Gastrocnemius medialis (tissue), 4 donors: Measurements from ENCODE around the gene MCM3AP.

Experiments used
- CTCF ChIP-seq, 5 experiments: fragments of 450-650 bp in 3 of 5; fragments of 200-600 bp in 2 of 5; sonication (generic) in 2 of 5; IDR thresholded peaks in 4 of 5; conservative IDR thresholded peaks in 1 of 5; 1 replicate in 4 of 5; 2 replicates in 1 of 5; pipeline ENCODE4 v1.5.1; 2016 to 2019; ENCODE audit warnings: antibody characterized with exemption in 5 of 5, mild to moderate bottlenecking in 3 of 5, moderate library complexity in 3 of 5
- POLR2A ChIP-seq, 2 donors: fragments of 450-650 bp; IDR thresholded peaks; one replicate each; pipeline ENCODE4 v1.6.1; 2017; ENCODE audit warnings: antibody characterized with exemption in 2 of 2, mild to moderate bottlenecking in 2 of 2, moderate library complexity in 2 of 2

GRCh38 chr21:46284077-46284644 lies 1.2 kb downstream of the MCM3AP start:
- TF ChIP-seq CTCF (IDR thresholded peaks at IDR 0.05 in 4 of 5, conservative IDR thresholded peaks at IDR 0.05 in 1 of 5) (no peak), POLR2A (IDR thresholded peaks at IDR 0.05) (no peak)
